ENCODE measurements around the gene FMOD. TPM values are rescaled to one million over a fixed set of nuclear protein-coding genes. Genes with fewer than 3 reads are reported as not detected.

The FMOD gene
- total RNA-seq, 2 donors from 2014 or later: 190 to 438 TPM

GRCh38 chr1:203373991-203374390, 23.1 kb upstream of the FMOD start:
- Histone ChIP-seq H3K27me3 (replicated peaks; ENCODE audit: insufficient read depth) (no peaks in the 10 kb centered on the region), H3K36me3 (no peaks in the 10 kb centered on the region), H3K4me1 (ENCODE audit: control insufficient read depth in 1 of 2, low read depth in 2 of 2) (peaks cover 7 to 25% of the 10 kb centered on the region in 2 donors), H3K4me3 (no peak overlapping the region), H3K27ac (peak overlapping the region in 1 of 2 donors; percentile 39), H3K9me3 (no peaks in the 10 kb centered on the region)
- DNase-seq (ENCODE audit: low spot score): no peak
- TF ChIP-seq CTCF (IDR thresholded peaks at IDR 0.05): no peak
- ATAC-seq (ENCODE audit: insufficient number of reproducible peaks, low FRiP score, low read depth): no peak

- H3K9me3 ChIP-seq: no peaks in the 10 kb centered on the region
- no peak overlapping the region for H3K27ac ChIP-seq
- no peaks in the 10 kb centered on the region for H3K36me3 ChIP-seq
- peaks cover 6 to 15% of the 10 kb centered on the region in 2 donors for H3K4me1 ChIP-seq (ENCODE audit: control insufficient read depth in 1 of 2, low read depth in 2 of 2)
- ATAC-seq (ENCODE audit: insufficient number of reproducible peaks, low FRiP score, low read depth) (no peak), DNase-seq (ENCODE audit: low spot score) (no peak)
- no peaks in the 10 kb centered on the region for H3K27me3 ChIP-seq (replicated peaks; ENCODE audit: insufficient read depth)
- no peak for TF ChIP-seq CTCF (IDR thresholded peaks at IDR 0.05)
- no peak overlapping the region for H3K4me3 ChIP-seq
Observed at GRCh38 chr1:203373002-203373401, 22.1 kb upstream of the FMOD start.

GRCh38 chr1:203371288-203371687, 20.4 kb upstream of the FMOD start:
- DNase-seq (ENCODE audit: low spot score) (no peak), ATAC-seq (ENCODE audit: insufficient number of reproducible peaks, low FRiP score, low read depth) (no peak)
- Histone ChIP-seq H3K4me1 (ENCODE audit: control insufficient read depth in 1 of 2, low read depth in 2 of 2) (peaks cover 6 to 15% of the 10 kb centered on the region in 2 donors), H3K36me3 (no peaks in the 10 kb centered on the region), H3K27me3 (replicated peaks; ENCODE audit: insufficient read depth) (no peaks in the 10 kb centered on the region), H3K4me3 (no peak overlapping the region), H3K27ac (no peak overlapping the region), H3K9me3 (no peaks in the 10 kb centered on the region)
- no peak for TF ChIP-seq CTCF (IDR thresholded peaks at IDR 0.05)

- no peak for TF ChIP-seq CTCF (IDR thresholded peaks at IDR 0.05)
- Histone ChIP-seq H3K36me3 (no peaks in the 10 kb centered on the region), H3K4me3 (no peak overlapping the region), H3K4me1 (ENCODE audit: control insufficient read depth in 1 of 2, low read depth in 2 of 2) (peaks cover 6 to 15% of the 10 kb centered on the region in 2 donors), H3K27me3 (replicated peaks; ENCODE audit: insufficient read depth) (no peaks in the 10 kb centered on the region), H3K27ac (no peak overlapping the region), H3K9me3 (no peaks in the 10 kb centered on the region)
- ATAC-seq (ENCODE audit: insufficient number of reproducible peaks, low FRiP score, low read depth): no peak
- no peak for DNase-seq (ENCODE audit: low spot score)
Observed at GRCh38 chr1:203369666-203370065, 18.7 kb upstream of the FMOD start.

GRCh38 chr1:203368624-203369451, 17.9 kb upstream of the FMOD start:
- Histone ChIP-seq H3K27ac (no peak overlapping the region), H3K4me3 (no peak overlapping the region), H3K36me3 (no peaks in the 10 kb centered on the region), H3K4me1 (ENCODE audit: control insufficient read depth in 1 of 2, low read depth in 2 of 2) (peaks cover 4 to 8% of the 10 kb centered on the region in 2 donors), H3K9me3 (no peaks in the 10 kb centered on the region), H3K27me3 (replicated peaks; ENCODE audit: insufficient read depth) (no peaks in the 10 kb centered on the region)
- DNase-seq (ENCODE audit: low spot score): no peak
- peak; percentile 22 for TF ChIP-seq CTCF (IDR thresholded peaks at IDR 0.05)
- peak; percentile 70 for ATAC-seq (ENCODE audit: insufficient number of reproducible peaks, low FRiP score, low read depth)
